NB4 (cell line): Measurements from ENCODE around the gene PDCD1LG2.

ENCODE experiments used
- POLR2A ChIP-seq: IDR thresholded peaks from 2 replicates; pipeline ENCODE4 v1.6.1; 2011; ENCODE audit warnings: mild to moderate bottlenecking; ENCODE audit not compliant: insufficient read length; ENCODE audit errors: extremely low read depth
- TF ChIP-seq, protein P1 (sequence below): IDR thresholded peaks from one replicate; pipeline ENCODE4 v1.5.1; 2012; ENCODE audit warnings: low read depth, low read length

GRCh38 chr9:5549658-5550650 is 39.6 kb downstream of the PDCD1LG2 start:
- TF ChIP-seq, protein P1, sequence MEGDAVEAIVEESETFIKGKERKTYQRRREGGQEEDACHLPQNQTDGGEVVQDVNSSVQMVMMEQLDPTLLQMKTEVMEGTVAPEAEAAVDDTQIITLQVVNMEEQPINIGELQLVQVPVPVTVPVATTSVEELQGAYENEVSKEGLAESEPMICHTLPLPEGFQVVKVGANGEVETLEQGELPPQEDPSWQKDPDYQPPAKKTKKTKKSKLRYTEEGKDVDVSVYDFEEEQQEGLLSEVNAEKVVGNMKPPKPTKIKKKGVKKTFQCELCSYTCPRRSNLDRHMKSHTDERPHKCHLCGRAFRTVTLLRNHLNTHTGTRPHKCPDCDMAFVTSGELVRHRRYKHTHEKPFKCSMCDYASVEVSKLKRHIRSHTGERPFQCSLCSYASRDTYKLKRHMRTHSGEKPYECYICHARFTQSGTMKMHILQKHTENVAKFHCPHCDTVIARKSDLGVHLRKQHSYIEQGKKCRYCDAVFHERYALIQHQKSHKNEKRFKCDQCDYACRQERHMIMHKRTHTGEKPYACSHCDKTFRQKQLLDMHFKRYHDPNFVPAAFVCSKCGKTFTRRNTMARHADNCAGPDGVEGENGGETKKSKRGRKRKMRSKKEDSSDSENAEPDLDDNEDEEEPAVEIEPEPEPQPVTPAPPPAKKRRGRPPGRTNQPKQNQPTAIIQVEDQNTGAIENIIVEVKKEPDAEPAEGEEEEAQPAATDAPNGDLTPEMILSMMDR, result no peak
- no peak for TF ChIP-seq POLR2A
